Liver (tissue), 3 donors: ENCODE results near the gene OR10P1.

ENCODE experiments used
- CTCF ChIP-seq: fragments of 150-350 bp; IDR thresholded peaks from 2 replicates; pipeline ENCODE4 v1.5.1; 2017; ENCODE audit warnings: improper control_type of control experiment, low read depth, low read length; ENCODE audit not compliant: missing input control
- GABPA ChIP-seq, 2 donors: IDR thresholded peaks in 1 of 2; conservative IDR thresholded peaks in 1 of 2; 2 replicates each; pipeline ENCODE4 v1.6.1; 2016; ENCODE audit warnings: antibody characterized with exemption in 2 of 2, mild to moderate bottlenecking in 1 of 2, moderate library complexity in 1 of 2
- HNF4A ChIP-seq, 2 donors: conservative IDR thresholded peaks; 2 replicates each; pipeline ENCODE4 v1.6.1; 2016; ENCODE audit warnings: antibody characterized with exemption in 2 of 2, mild to moderate bottlenecking in 2 of 2
- JUND ChIP-seq, 2 donors: IDR thresholded peaks; 2 replicates each; pipeline ENCODE4 v1.6.1; 2016; ENCODE audit warnings: antibody characterized with exemption in 2 of 2
- RAD21 ChIP-seq, 2 donors: IDR thresholded peaks; 2 replicates each; pipeline ENCODE4 v1.6.1; 2016; ENCODE audit warnings: antibody characterized with exemption in 2 of 2, mild to moderate bottlenecking in 2 of 2
- SP1 ChIP-seq: IDR thresholded peaks from 2 replicates; pipeline ENCODE4 v1.6.1; 2018; ENCODE audit warnings: antibody characterized with exemption, mild to moderate bottlenecking
- TAF1 ChIP-seq: conservative IDR thresholded peaks from 2 replicates; pipeline ENCODE4 v1.6.1; 2016; ENCODE audit warnings: antibody characterized with exemption, mild to moderate bottlenecking
- TF ChIP-seq, protein P1 (sequence below): IDR thresholded peaks from 2 replicates; pipeline ENCODE4 v1.6.1; 2016; ENCODE audit warnings: antibody characterized with exemption, mild to moderate bottlenecking
- donor health status: healthy.
- donor health status: healthy.

DNA sequence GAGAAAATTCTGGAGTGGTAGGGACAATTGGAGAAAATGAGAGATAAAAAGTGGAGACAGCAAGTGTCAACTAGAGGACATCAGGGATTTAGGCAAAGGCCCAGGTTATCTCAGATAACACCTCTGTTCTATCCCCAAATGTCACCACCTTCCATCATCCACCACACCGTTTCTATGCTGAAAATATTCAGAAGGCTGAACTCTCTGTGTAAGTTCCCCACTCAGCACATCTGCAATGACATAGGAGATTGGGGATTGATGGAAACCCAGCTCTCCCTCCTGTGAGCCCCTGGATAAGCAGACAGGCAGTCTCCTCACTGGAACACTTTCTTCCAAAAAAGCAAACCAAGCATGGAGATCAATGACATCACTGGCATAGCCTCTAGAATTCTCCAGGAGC lies 5.6 kb upstream of the OR10P1 start:
- TF ChIP-seq CTCF (no peak), GABPA (IDR thresholded peaks at IDR 0.05 in 1 of 2, conservative IDR thresholded peaks at IDR 0.05 in 1 of 2) (no peak), TAF1 (no peak), HNF4A (conservative IDR thresholded peaks at IDR 0.05) (no peak), RAD21 (IDR thresholded peaks at IDR 0.05) (no peak), SP1 (no peak), JUND (IDR thresholded peaks at IDR 0.05) (no peak)
- TF ChIP-seq, protein P1, sequence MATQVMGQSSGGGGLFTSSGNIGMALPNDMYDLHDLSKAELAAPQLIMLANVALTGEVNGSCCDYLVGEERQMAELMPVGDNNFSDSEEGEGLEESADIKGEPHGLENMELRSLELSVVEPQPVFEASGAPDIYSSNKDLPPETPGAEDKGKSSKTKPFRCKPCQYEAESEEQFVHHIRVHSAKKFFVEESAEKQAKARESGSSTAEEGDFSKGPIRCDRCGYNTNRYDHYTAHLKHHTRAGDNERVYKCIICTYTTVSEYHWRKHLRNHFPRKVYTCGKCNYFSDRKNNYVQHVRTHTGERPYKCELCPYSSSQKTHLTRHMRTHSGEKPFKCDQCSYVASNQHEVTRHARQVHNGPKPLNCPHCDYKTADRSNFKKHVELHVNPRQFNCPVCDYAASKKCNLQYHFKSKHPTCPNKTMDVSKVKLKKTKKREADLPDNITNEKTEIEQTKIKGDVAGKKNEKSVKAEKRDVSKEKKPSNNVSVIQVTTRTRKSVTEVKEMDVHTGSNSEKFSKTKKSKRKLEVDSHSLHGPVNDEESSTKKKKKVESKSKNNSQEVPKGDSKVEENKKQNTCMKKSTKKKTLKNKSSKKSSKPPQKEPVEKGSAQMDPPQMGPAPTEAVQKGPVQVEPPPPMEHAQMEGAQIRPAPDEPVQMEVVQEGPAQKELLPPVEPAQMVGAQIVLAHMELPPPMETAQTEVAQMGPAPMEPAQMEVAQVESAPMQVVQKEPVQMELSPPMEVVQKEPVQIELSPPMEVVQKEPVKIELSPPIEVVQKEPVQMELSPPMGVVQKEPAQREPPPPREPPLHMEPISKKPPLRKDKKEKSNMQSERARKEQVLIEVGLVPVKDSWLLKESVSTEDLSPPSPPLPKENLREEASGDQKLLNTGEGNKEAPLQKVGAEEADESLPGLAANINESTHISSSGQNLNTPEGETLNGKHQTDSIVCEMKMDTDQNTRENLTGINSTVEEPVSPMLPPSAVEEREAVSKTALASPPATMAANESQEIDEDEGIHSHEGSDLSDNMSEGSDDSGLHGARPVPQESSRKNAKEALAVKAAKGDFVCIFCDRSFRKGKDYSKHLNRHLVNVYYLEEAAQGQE, result no peak
